Measurements from ENCODE around the gene GLDN. TPM values are rescaled to one million over a fixed set of nuclear protein-coding genes. Genes with fewer than 3 reads are reported as not detected.
A peak's percentile ranks its signal among the peaks of the same experiment; 100 is the strongest.

GLDN gene
- polyA plus RNA-seq, 1 experiment = 0.21 TPM

- CTCF ChIA-PET = interaction anchor here (0.8 to 1.7 kb wide), 2 partner anchors 36 to 39 kb away, joined by 3 read pairs; no protein-coding TSS in a partner anchor
- H3K4me3 ChIP-seq (ENCODE audit: low read depth, low read length) = no peak overlapping the region
- no peak for TF ChIP-seq CTCF (IDR thresholded peaks at IDR 0.05; ENCODE audit: insufficient read depth, low read depth, low read length)
- H3K27me3 ChIP-seq (ENCODE audit: control insufficient read depth, insufficient read depth, low read length) = peaks cover 2% of the 10 kb centered on the region
- POLR2A ChIA-PET = no interaction called here
- H3K36me3 ChIP-seq (ENCODE audit: control insufficient read depth, insufficient read depth, low read length) = no peaks in the 10 kb centered on the region
- no peak for DNase-seq (ENCODE audit: low read depth)
Measured at GRCh38 chr15:51365417-51365816, 24.0 kb downstream of the GLDN start.

- CTCF ChIA-PET = interaction anchor here (1.8 kb wide), 1 partner anchor 79 kb away, joined by 3 read pairs; no protein-coding TSS in a partner anchor
- no peak for DNase-seq (ENCODE audit: low read depth)
- Histone ChIP-seq H3K27me3 (ENCODE audit: control insufficient read depth, insufficient read depth, low read length) (peaks cover 2% of the 10 kb centered on the region), H3K36me3 (ENCODE audit: control insufficient read depth, insufficient read depth, low read length) (no peaks in the 10 kb centered on the region), H3K4me3 (ENCODE audit: low read depth, low read length) (no peak overlapping the region)
- TF ChIP-seq CTCF (IDR thresholded peaks at IDR 0.05; ENCODE audit: insufficient read depth, low read depth, low read length) = no peak
- POLR2A ChIA-PET = no interaction called here
Measured at GRCh38 chr15:51366071-51366470, 24.6 kb downstream of the GLDN start.

GRCh38 chr15:51366920-51367319, 25.5 kb downstream of the GLDN start:
- Histone ChIP-seq H3K4me3 (ENCODE audit: low read depth, low read length) (no peak overlapping the region), H3K36me3 (ENCODE audit: control insufficient read depth, insufficient read depth, low read length) (no peaks in the 10 kb centered on the region), H3K27me3 (ENCODE audit: control insufficient read depth, insufficient read depth, low read length) (peaks cover 2% of the 10 kb centered on the region)
- CTCF ChIA-PET = interaction anchor here (1.8 kb wide), 1 partner anchor 80 kb away, joined by 3 read pairs; no protein-coding TSS in a partner anchor
- POLR2A ChIA-PET = no interaction called here
- peak; percentile 27; the same call in 1 of the 2 replicates for TF ChIP-seq CTCF (IDR thresholded peaks at IDR 0.05; ENCODE audit: insufficient read depth, low read depth, low read length)
- DNase-seq (ENCODE audit: low read depth) = peak; percentile 50

- POLR2A ChIA-PET = no interaction called here
Measured at GRCh38 chr15:51367322-51367976, 26.0 kb downstream of the GLDN start.

More at GRCh38 chr15:51367322-51367976, 26.0 kb downstream of the GLDN start:
- H3K4me3 ChIP-seq (ENCODE audit: low read depth, low read length) = no peak overlapping the region
- 0 out of 2 replicates have a peak, but pooled peaks have one; percentile 0 for TF ChIP-seq CTCF (IDR thresholded peaks at IDR 0.05; ENCODE audit: insufficient read depth, low read depth, low read length)
- H3K27me3 ChIP-seq (ENCODE audit: control insufficient read depth, insufficient read depth, low read length) = peaks cover 2% of the 10 kb centered on the region
- peak; percentile 67 for DNase-seq (ENCODE audit: low read depth)
- CTCF ChIA-PET = interaction anchor here (1.8 to 3.1 kb wide), 2 partner anchors 80 to 85 kb away, joined by 3 to 14 read pairs; no protein-coding TSS in a partner anchor
- H3K36me3 ChIP-seq (ENCODE audit: control insufficient read depth, insufficient read depth, low read length) = no peaks in the 10 kb centered on the region
